Chondrocyte (in vitro differentiated cells): Measurements from ENCODE around the gene SCGB1C1. TPM values are rescaled to one million over a fixed set of nuclear protein-coding genes. Genes with fewer than 3 reads are reported as not detected.

ENCODE experiments used
- DNase-seq: peaks from one replicate; pipeline ENCODE4 v3.0.0; 2021; ENCODE audit warnings: mixed read lengths, low spot score
- H3K27ac Mint-ChIP-seq: one replicate; pipeline ENCODE4 v1.8.0; 2021; ENCODE audit warnings: mild to moderate bottlenecking, moderate library complexity, mixed read lengths; ENCODE audit not compliant: unreplicated experiment
- H3K27me3 Mint-ChIP-seq: 2 replicates; pipeline ENCODE4 v1.8.0; 2021; ENCODE audit warnings: low read depth, mixed read lengths
- H3K36me3 Mint-ChIP-seq: 2 replicates; pipeline ENCODE4 v1.8.0; 2021; ENCODE audit warnings: low read depth, mixed read lengths
- H3K4me1 Mint-ChIP-seq: 2 replicates; pipeline ENCODE4 v1.8.0; 2021; ENCODE audit warnings: low read depth, mild to moderate bottlenecking, mixed read lengths
- H3K4me3 Mint-ChIP-seq: one replicate; pipeline ENCODE4 v1.8.0; 2021; ENCODE audit warnings: mild to moderate bottlenecking, moderate library complexity, mixed read lengths; ENCODE audit not compliant: unreplicated experiment
- H3K9me3 Mint-ChIP-seq: 2 replicates; pipeline ENCODE4 v1.8.0; 2021; ENCODE audit warnings: low read depth, mixed read lengths
- CTCF ChIP-seq: fragments of 200-600 bp; sonication (generic); IDR thresholded peaks from 2 replicates; pipeline ENCODE4 v1.5.0; 2021; ENCODE audit warnings: antibody characterized with exemption, mild to moderate bottlenecking, moderate library complexity
- total RNA-seq: library from RNA; stranded (reverse); gene quantifications from 3 replicates; pipeline ENCODE4 v1.2.1, GENCODE V29; 2021

The SCGB1C1 gene
- total RNA-seq, 1 donor from 2014 or later: not detected

- Mint-ChIP-seq H3K36me3 (peaks cover 16% of the 10 kb centered on the region), H3K9me3 (no peaks in the 10 kb centered on the region), H3K27ac (no peak overlapping the region), H3K4me1 (peaks cover 4% of the 10 kb centered on the region), H3K27me3 (no peaks in the 10 kb centered on the region), H3K4me3 (no peak overlapping the region)
- no peak for DNase-seq
- no peak for TF ChIP-seq CTCF
These were observed 28.7 kb downstream of the SCGB1C1 start for GRCh38 chr11:221539-221938.

- peaks cover 16% of the 10 kb centered on the region for H3K36me3 Mint-ChIP-seq
- TF ChIP-seq CTCF: no peak
- H3K27ac Mint-ChIP-seq: no peak overlapping the region
- H3K4me1 Mint-ChIP-seq: peaks cover 4% of the 10 kb centered on the region
- no peak overlapping the region for H3K4me3 Mint-ChIP-seq
- H3K9me3 Mint-ChIP-seq: no peaks in the 10 kb centered on the region
- no peak for DNase-seq
- no peaks in the 10 kb centered on the region for H3K27me3 Mint-ChIP-seq
These were observed 29.3 kb downstream of the SCGB1C1 start for GRCh38 chr11:221998-222789.

- DNase-seq: no peak
- Mint-ChIP-seq H3K27me3 (no peaks in the 10 kb centered on the region), H3K36me3 (peaks cover 16% of the 10 kb centered on the region), H3K27ac (peak overlapping the region; percentile 32), H3K4me3 (no peak overlapping the region), H3K9me3 (no peaks in the 10 kb centered on the region), H3K4me1 (peaks cover 4% of the 10 kb centered on the region)
- TF ChIP-seq CTCF: no peak
These were observed 30.3 kb downstream of the SCGB1C1 start for GRCh38 chr11:223026-223789.

- no peak for TF ChIP-seq CTCF
- Mint-ChIP-seq H3K4me3 (no peak overlapping the region), H3K36me3 (peaks cover 14% of the 10 kb centered on the region), H3K27ac (no peak overlapping the region), H3K4me1 (peaks cover 4% of the 10 kb centered on the region), H3K27me3 (no peaks in the 10 kb centered on the region), H3K9me3 (no peaks in the 10 kb centered on the region)
- DNase-seq: no peak
These were observed 31.0 kb downstream of the SCGB1C1 start for GRCh38 chr11:223884-224283.

GRCh38 chr11:224424-224823, 31.5 kb downstream of the SCGB1C1 start:
- no peaks in the 10 kb centered on the region for H3K27me3 Mint-ChIP-seq
- no peak for DNase-seq
- no peak overlapping the region for H3K27ac Mint-ChIP-seq
- no peak for TF ChIP-seq CTCF
- H3K36me3 Mint-ChIP-seq: peaks cover 10% of the 10 kb centered on the region
- peaks cover 4% of the 10 kb centered on the region for H3K4me1 Mint-ChIP-seq
- H3K4me3 Mint-ChIP-seq: no peak overlapping the region
- no peaks in the 10 kb centered on the region for H3K9me3 Mint-ChIP-seq
